ENCODE results near the gene KIF1A. TPM values are rescaled to one million over a fixed set of nuclear protein-coding genes. Genes with fewer than 3 reads are reported as not detected.

Gene KIF1A
- total and polyA plus RNA-seq, 10 of the 15 experiments (the other 5 are each of a cell fraction or from before 2014, with no cell fraction given): 0.04 to 0.95 (median 0.06) TPM; not detected in 5

GRCh38 chr2:240760121-240760520, 59.9 kb downstream of the KIF1A start (continued):
- no peak for TF ChIP-seq PRDM15 (CRISPR knock-in tag; IDR thresholded peaks at IDR 0.05)
- TF ChIP-seq TCF7 (IDR thresholded peaks at IDR 0.05; ENCODE audit: borderline replicate concordance): no peak
- TF ChIP-seq EED (IDR thresholded peaks at IDR 0.05; ENCODE audit: low read depth): no peak

- peak; percentile 13 for DNase-seq (ENCODE audit: low read depth, low spot score)
- CTCF ChIA-PET: interaction anchor here (0.6 to 1.3 kb wide), 2 partner anchors 134 to 245 kb away, joined by 3 to 7 read pairs; partner anchors contain the start of gene GPR35
- Histone ChIP-seq H3K79me2 (ENCODE audit: control insufficient read depth, insufficient read depth, low read length) (no peaks in the 10 kb centered on the region), H2AFZ (ENCODE audit: control insufficient read depth, low read depth, low read length) (no peak overlapping the region), H4K20me1 (ENCODE audit: control insufficient read depth, insufficient read depth) (no peaks in the 10 kb centered on the region), H3K4me1 (ENCODE audit: control insufficient read depth, insufficient read depth, low read length) (no peaks in the 10 kb centered on the region), H3K9ac (ENCODE audit: control insufficient read depth, insufficient read depth, low read length) (no peak overlapping the region), H3K4me2 (ENCODE audit: control insufficient read depth, insufficient read depth) (no peak overlapping the region), H3K9me3 (replicated peaks; ENCODE audit: control insufficient read depth, insufficient read depth, low read length) (no peaks in the 10 kb centered on the region), H3K27ac (ENCODE audit: control insufficient read depth, insufficient read depth) (no peak overlapping the region), H3K4me3 (no peak overlapping the region), H3K36me3 (ENCODE audit: control insufficient read depth in 2 of 2, insufficient read depth in 2 of 2, low read length in 1 of 2) (no peaks in the 10 kb centered on the region), H3K27me3 (replicated peaks in 1 of 2; ENCODE audit: control insufficient read depth in 2 of 2, insufficient read depth in 2 of 2, low read length in 1 of 2) (no peaks in the 10 kb centered on the region)
- FAIRE-seq: no peak
- RAD21 ChIA-PET (ENCODE audit: unreplicated experiment): interaction anchor here (1.5 kb wide), 1 partner anchor 245 kb away, joined by 4 read pairs; no protein-coding TSS in a partner anchor
- intact Hi-C loops (cut with micrococcal nuclease; ENCODE audit: unreplicated experiment): no loop called here
- POLR2A ChIA-PET: interaction anchor here (0.7 kb wide), 1 partner anchor 1057 kb away, joined by 3 read pairs; no protein-coding TSS in a partner anchor
- in situ Hi-C loops (cut with MboI): no loop called here
- TF ChIP-seq PKNOX1 (IDR thresholded peaks at IDR 0.05) (peak; percentile 79), PBX3 (IDR thresholded peaks at IDR 0.05; ENCODE audit: insufficient replicate concordance, low read depth, low read length) (peak; percentile 48), IKZF1 (conservative IDR thresholded peaks at IDR 0.05) (0 out of 2 replicates have a peak, but pooled peaks have one; percentile 20), CHD4 (IDR thresholded peaks at IDR 0.05) (no peak), ZNF24 (IDR thresholded peaks at IDR 0.05) (no peak), SMC3 (IDR thresholded peaks at IDR 0.05; ENCODE audit: borderline replicate concordance, low read length) (no peak)
- ATAC-seq: peak; percentile 73
- BruUV-seq (replicated peaks): no TSS peak
- SMC1A ChIA-PET (ENCODE audit: uncharacterized antibody, unreplicated experiment): interaction anchor here (1.4 kb wide), 1 partner anchor 245 kb away, joined by 4 read pairs; no protein-coding TSS in a partner anchor
- WGBS (ENCODE audit: insufficient coverage, insufficient replicate concordance, low lambda C conversion rate, missing lambda C conversion rate): 0% methylated on average over 5 of the region's 5 CpGs
Observed at GRCh38 chr2:240759459-240759858, 60.6 kb downstream of the KIF1A start.
